HTERT RPE-1 (cell line): Measurements from ENCODE around the gene CLCNKA.
"Not testable (repeated sequence)": the region's sequence is repeated elsewhere in the genome, so short reads cannot be mapped to it uniquely, and the experiment has no call there.

Experiments
- in situ Hi-C: fragments of 300-500 bp; cut with MboI; formaldehyde crosslinking; loops from 4 replicates; pipeline ENCODE4 v1.14.3; 2020; ENCODE audit warnings: low sequenced_read_pairs

The CLCNKA gene

GRCh38 chr1:16039871-16040270, 18.0 kb downstream of the CLCNKA start:
- in situ Hi-C loops = not testable (repeated sequence)

GRCh38 chr1:16041200-16041599, 19.4 kb downstream of the CLCNKA start:
- in situ Hi-C loops = no loop called here

- in situ Hi-C loops = no loop called here
These were observed 20.3 kb downstream of the CLCNKA start for GRCh38 chr1:16042096-16042495.

DNA sequence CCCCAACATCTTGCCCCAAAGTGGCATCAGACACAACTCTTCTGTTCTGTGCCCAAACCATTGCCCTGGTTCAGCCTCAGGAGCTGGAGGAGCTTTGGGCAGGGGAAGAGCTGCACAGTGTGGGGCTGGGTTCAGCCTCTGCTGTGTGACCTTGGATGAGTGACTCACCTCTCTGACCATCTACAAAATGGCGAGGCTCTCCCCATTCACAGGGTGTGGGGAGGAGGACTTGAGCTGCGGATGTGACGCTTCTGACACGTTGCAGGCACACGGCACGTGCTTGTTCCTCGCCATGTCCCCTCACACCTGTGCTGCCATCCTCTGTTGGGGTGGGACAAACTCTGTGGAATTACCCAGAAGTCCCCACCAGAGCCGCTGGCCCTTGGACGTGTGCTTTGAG, 20.8 kb downstream of the CLCNKA start:
- in situ Hi-C loops = not testable (repeated sequence)

DNA sequence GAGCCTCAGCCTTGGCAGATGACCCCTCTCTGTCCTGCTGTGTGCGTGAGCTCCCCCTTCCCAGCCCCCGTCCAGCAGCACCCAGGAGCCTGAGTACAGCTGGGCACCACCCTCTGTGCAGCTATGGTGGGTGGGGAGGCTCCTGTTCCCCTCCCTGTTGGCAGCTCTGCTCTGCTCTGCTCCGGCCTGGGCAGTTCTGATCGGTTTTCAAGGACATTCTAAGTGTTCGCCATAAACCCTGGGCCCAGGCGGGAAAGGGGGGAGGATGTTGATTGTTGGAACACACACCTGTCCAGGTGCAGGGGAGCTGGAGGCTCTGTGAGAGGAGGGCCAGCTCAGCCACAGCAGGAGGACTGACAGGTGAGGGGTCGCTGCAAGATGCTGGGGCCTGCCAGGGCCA, 21.7 kb downstream of the CLCNKA start, which contains the start of gene CLCNKB:
Gene CLCNKB, plus strand, starts transcription at position 262 of the 400 bp plus-strand sequence. CDS start 711 bp downstream, outside the sequence.
- in situ Hi-C loops = no loop called here

DNA sequence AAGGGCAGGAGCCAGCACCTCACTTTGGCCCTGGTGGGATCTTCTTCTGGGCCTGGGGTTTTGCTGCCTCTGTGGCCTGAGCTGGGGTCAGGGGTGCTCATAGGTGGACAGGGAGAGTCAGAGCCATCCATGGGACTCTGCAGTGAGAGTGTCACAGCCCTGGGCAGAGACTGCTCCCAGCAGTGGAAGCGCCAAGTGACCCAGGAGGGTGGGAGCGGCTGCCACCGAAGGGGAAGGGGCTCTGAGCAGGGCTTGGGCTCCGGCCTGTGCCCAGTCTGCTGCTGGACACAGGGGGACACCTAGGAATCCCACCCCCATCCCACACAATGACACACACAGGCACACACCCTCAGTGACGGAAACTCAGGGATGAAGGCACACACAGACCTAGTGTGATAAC, 22.1 kb downstream of the CLCNKA start:
- in situ Hi-C loops = no loop called here

DNA sequence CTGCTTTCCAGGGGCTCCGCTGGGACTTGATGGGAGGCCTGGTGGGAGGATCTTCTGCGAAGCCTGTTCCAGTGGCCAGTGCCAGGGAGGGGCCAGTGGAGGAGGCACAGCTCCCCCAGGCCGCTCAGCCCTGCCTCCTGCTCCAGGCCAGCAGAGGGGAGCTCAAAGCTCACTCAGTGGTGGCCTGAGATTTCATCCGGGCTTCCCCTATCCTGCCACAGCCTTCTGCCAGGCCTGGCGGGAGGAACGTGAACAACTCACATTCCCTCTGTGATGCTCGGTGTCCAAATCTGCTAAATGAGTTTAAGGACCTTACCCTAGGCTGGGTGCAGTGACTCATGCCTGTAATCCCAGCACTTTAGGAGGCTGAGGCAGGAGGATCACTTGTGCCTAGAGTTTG, 25.0 kb downstream of the CLCNKA start:
- in situ Hi-C loops = no loop called here

- in situ Hi-C loops = no loop called here
These were observed 26.1 kb downstream of the CLCNKA start for GRCh38 chr1:16047791-16048475.

DNA sequence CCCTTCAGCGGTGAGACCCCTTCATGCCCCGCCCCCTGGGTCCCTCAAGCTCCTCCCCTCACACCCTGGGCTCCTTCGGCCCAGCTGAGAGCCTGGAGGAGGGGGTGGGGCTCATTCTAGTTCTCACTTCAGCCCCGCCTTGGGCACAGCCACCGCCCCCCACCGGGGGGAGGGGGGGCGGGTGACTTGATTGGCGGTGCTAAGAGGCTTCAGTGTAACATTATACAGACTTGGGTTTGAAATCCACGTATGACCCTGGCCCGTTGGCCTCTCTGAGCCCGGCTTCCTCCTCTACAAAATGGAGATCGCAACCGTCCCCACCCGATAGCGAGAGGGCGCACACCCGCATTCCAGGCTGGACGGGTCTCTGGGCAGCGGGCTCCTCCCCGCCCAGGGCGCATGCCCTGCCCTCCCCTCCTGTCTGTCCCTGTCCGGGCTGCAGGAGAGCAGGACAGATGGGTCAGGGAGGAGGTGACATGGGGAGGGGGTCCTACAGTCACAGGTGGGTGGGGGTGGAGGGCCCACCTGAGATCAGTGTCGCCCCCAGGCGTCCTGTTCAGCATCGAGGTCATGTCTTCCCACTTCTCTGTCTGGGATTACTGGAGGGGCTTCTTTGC, 26.8 kb downstream of the CLCNKA start:
- in situ Hi-C loops = no loop called here

DNA sequence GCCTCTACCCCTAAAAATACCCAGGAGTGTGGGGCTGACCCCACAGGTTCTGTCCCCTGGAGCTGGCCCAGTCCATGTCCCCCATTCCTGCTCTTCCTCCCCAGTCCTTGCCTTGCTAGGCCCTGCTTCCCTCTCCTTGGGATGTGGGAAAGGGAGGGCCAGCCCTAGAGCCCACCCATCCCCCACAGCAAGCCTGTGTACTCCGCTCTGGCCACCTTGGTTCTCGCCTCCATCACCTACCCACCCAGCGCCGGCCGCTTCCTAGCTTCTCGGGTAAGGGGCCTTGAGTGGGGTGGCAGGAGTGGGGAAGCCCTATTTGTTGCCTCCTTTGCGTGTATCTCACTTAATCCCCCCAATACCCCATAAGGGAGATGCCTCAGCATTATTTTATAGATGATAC, 28.5 kb downstream of the CLCNKA start:
- in situ Hi-C loops = no loop called here

DNA sequence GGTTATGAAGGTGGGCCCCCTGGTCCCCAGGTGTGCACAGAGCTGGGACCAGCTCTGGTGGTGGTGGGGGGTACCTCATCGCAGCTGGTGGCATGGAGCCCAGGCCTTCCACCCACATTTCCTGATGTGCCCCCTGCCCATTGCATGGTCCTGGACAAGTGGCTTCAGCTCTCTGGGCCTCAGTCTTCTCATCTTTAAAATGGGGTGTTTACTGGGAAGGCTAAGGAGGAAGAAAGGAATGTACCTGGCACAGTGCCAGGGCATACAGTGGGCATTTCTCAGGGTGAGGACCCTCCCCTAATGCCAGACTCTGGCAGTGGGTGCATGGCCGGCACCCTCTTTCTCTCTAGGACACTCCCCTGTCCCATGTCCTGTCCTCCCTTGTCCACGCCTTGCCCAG, 29.2 kb downstream of the CLCNKA start:
- in situ Hi-C loops = no loop called here

GRCh38 chr1:16051949-16052348, 30.1 kb downstream of the CLCNKA start:
- in situ Hi-C loops = not testable (repeated sequence)

- in situ Hi-C loops = no loop called here
These were observed 32.1 kb downstream of the CLCNKA start for GRCh38 chr1:16053781-16054502.

DNA sequence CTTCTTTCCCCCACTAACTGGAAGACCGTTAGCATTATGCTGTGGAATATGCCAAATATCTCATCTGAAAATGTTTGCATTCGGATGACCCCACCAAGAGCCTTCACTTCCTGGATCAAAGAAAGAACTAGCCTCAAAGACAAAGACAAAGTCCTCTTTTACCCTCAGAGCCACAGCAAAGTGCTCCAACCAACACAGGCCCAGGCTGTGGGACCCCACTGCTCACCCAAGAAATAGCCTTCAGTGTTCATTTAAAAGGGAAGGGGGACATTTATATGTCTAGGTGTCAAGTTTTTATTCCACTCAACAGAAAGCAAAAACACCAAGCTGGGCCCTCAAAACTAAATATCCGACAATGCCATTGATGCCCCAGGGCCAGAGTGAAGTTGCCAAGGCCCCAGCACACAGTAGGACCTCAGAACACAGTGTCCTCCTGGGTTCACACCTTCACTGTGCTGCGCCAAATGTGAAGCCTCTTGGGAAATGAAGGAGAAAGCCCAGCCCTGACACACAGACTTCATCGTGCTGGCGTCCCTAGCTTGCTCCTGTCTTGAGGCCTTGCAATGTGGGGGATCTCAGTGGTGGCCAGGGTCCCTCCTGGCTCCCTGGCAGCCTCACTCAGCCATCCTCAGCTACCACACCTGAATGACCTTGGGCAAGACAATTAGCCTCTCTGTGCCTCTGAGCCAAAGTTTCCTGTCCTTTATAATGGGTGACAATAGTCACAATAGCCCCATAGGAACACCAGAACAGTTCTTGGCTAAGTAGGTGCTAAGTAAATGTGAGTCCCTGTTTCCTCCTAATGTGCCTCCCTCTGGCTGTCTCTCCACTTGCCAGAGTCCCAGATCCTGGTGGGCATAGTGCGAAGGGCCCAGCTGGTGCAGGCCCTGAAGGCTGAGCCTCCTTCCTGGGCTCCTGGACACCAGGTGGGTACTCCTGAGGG, 33.0 kb downstream of the CLCNKA start:
- in situ Hi-C loops = no loop called here

GRCh38 chr1:16055613-16056520, 34.0 kb downstream of the CLCNKA start:
- in situ Hi-C loops = no loop called here

DNA sequence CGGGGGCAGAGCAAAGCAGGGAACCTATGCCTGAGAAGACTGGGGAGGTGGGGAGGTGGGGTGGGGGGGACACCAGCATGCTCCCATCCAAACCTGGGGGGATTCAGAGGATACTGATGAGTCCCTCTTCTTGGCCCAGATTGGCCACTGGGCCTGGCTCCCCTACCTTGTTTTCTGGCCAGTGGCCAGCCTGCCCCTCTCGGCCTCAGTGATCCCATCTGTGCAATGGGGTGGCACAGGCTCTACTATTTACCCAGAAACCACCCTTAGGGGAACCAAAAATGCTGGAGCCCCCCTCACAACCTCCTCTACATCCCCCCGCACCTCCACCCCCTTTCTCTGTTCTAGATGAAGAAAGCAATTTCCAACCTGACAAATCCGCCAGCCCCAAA, 34.7 kb downstream of the CLCNKA start:
- in situ Hi-C loops = not testable (repeated sequence)

DNA sequence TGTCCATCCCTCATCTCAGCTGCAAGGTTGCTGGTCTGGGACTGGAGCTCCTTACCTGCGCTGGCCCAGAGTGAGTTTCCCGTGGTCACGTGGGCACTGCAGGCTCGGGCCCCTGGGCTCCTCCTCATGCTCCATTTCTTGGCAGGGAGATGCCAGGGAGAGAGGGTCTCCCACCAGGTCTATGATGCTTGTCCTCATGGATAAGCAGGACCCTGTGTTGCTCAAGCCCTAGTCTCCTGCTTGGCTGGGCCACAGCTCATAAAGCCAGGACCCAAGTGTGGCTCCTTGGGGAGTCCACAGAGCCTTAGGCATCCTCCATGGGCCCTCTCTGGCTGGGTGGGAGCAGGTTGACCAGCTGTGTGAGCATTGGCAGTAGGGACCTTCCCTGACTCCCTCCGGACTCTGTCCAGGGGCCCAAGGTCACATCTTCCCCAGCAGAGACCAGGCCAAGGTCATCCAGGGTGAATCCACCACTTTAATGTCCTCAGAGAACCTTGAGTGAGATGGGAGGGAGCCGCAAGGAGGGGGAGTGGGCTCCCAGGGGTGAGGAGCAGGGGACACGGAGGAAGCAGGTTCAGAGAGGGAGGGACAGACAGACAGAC, 35.6 kb downstream of the CLCNKA start:
- in situ Hi-C loops = not testable (repeated sequence)

DNA sequence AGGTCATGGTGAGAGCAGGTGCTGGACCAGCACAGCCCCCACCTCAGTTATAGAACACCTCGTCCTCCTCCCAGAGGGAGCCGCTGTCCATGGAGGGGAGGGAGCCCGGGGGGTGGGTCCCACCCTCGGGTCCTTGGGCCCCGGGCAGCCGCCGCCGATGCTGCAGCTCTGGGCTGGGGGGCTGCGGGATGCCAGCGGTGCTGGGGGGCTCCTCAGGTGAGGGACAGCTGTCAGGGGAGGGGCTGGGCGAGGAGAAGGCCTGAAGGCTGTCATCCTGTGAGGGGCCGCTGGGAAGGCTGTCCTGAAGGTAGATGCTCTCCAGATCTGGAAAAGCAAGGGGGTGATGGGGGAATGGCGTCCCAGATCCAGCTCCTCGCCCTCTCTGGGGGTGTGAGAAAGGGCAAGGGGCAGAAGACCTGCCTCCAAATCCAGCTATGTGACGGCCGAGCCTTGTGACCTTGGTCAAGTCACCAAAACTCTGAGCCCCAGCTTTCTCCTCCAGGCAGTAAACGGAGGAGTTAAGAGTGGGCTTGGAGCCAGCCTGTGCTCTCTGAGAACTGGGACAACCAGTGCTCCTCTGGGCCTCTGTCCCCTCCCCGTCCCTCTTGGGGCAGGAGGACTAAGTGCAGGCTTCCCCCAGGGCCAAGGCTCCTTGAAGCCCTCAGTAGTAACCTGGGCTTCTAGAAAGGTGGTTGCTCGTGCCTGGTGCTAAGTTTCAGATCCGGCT, 36.7 kb downstream of the CLCNKA start:
- in situ Hi-C loops = not testable (repeated sequence)

GRCh38 chr1:16061266-16061665, 39.4 kb downstream of the CLCNKA start:
- in situ Hi-C loops = no loop called here
